Astrocyte (in vitro differentiated cells and primary cell): ENCODE data around the gene PLPP1. TPM values are rescaled to one million over a fixed set of nuclear protein-coding genes. Genes with fewer than 3 reads are reported as not detected.

ENCODE experiments used
- DNase-seq: peaks from one replicate; pipeline ENCODE4 v3.0.0-alpha.2; 2010; ENCODE audit warnings: low read depth
- FAIRE-seq: peaks from 2 replicates; lab custom pipeline; 2011; peaks lifted over from hg19 to GRCh38; lab: Jason Lieb, UNC
- H2AFZ ChIP-seq: 2 replicates; pipeline ENCODE4 v1.6.0; 2012; ENCODE audit warnings: low read depth, low read length, inconsistent platforms
- H3K27ac ChIP-seq: 2 replicates; pipeline ENCODE4 v1.5.1; 2011; ENCODE audit warnings: low read depth, low read length, inconsistent platforms
- H3K27me3 ChIP-seq: 2 replicates; pipeline ENCODE4 v1.6.0; 2011; ENCODE audit warnings: low read length, inconsistent platforms; ENCODE audit not compliant: insufficient read depth
- H3K36me3 ChIP-seq: 2 replicates; pipeline ENCODE4 v1.5.1; 2011; ENCODE audit warnings: low read length, inconsistent platforms; ENCODE audit not compliant: insufficient read depth
- H3K4me1 ChIP-seq: 2 replicates; pipeline ENCODE4 v1.5.1; 2011; ENCODE audit warnings: low read length, inconsistent platforms; ENCODE audit not compliant: insufficient read depth
- H3K4me2 ChIP-seq: 2 replicates; pipeline ENCODE4 v1.6.0; 2012; ENCODE audit warnings: low read length, inconsistent platforms
- H3K4me3 ChIP-seq: 2 replicates; pipeline ENCODE4 v1.5.1; 2011; ENCODE audit warnings: low read depth, mild to moderate bottlenecking, low read length, inconsistent platforms; ENCODE audit not compliant: insufficient read depth
- H3K79me2 ChIP-seq: 2 replicates; pipeline ENCODE4 v1.6.0; 2012; ENCODE audit warnings: mild to moderate bottlenecking, low read length, inconsistent platforms; ENCODE audit not compliant: insufficient read depth
- H3K9ac ChIP-seq: 2 replicates; pipeline ENCODE4 v1.6.0; 2012; ENCODE audit warnings: mild to moderate bottlenecking, low read length, inconsistent platforms
- H3K9me3 ChIP-seq: 2 replicates; pipeline ENCODE4 v1.5.1; 2012; ENCODE audit warnings: low read depth, mild to moderate bottlenecking, low read length, inconsistent platforms; ENCODE audit not compliant: insufficient read depth
- H4K20me1 ChIP-seq: 2 replicates; pipeline ENCODE4 v1.6.0; 2012; ENCODE audit warnings: low read length, inconsistent platforms; ENCODE audit not compliant: insufficient read depth
- H3K27ac Mint-ChIP-seq: one replicate; pipeline ENCODE4 v1.8.0; 2021; ENCODE audit warnings: mild to moderate bottlenecking, mixed read lengths; ENCODE audit not compliant: unreplicated experiment
- H3K27me3 Mint-ChIP-seq: one replicate; pipeline ENCODE4 v1.8.0; 2021; ENCODE audit warnings: low read depth, mixed read lengths; ENCODE audit not compliant: unreplicated experiment
- H3K36me3 Mint-ChIP-seq: one replicate; pipeline ENCODE4 v1.8.0; 2021; ENCODE audit warnings: low read depth, mixed read lengths; ENCODE audit not compliant: unreplicated experiment
- H3K4me1 Mint-ChIP-seq: one replicate; pipeline ENCODE4 v1.8.0; 2021; ENCODE audit warnings: low read depth, mixed read lengths; ENCODE audit not compliant: unreplicated experiment
- H3K4me3 Mint-ChIP-seq: one replicate; pipeline ENCODE4 v1.8.0; 2021; ENCODE audit warnings: mild to moderate bottlenecking, moderate library complexity, mixed read lengths; ENCODE audit not compliant: unreplicated experiment
- H3K9me3 Mint-ChIP-seq: one replicate; pipeline ENCODE4 v1.8.0; 2021; ENCODE audit warnings: mild to moderate bottlenecking, mixed read lengths; ENCODE audit not compliant: unreplicated experiment
- CTCF ChIP-seq: IDR thresholded peaks from 2 replicates; pipeline ENCODE4 v1.5.1; 2011; ENCODE audit warnings: low read depth, mild to moderate bottlenecking, inconsistent platforms, low read length, moderate library complexity; ENCODE audit not compliant: insufficient read depth
- EZH2 ChIP-seq: IDR thresholded peaks from 2 replicates; pipeline ENCODE4 v1.6.1; 2012; ENCODE audit warnings: mild to moderate bottlenecking, low read length, inconsistent platforms; ENCODE audit not compliant: insufficient read depth
- total RNA-seq: library from RNA; stranded (reverse); gene quantifications from 2 replicates; pipeline ENCODE4 v1.2.1, GENCODE V29; 2021

PLPP1 gene
- total RNA-seq, 1 donor from 2014 or later = 56.3 TPM

DNA sequence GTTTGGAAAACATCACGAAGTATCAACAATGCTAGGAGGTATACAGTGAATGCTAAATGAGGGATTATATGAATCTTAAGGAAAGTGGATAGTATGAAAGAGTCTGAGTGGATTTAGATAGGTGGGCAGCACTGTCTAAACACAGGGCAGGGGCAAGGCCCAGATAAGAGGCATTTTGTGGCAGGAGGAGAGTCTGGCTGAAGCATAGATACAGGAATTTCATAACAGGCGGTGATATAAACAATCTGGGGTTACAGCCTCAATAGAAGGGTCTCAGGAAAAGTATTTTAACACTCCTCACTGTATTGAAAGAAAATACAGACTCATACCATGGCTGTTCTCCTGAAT, 96.9 kb downstream of the PLPP1 start:
- no peaks in the 10 kb centered on the region for H3K36me3 ChIP-seq
- H3K4me1 ChIP-seq = peaks cover 35% of the 10 kb centered on the region
- peaks cover 46% of the 10 kb centered on the region for H3K4me1 Mint-ChIP-seq
- H3K27ac Mint-ChIP-seq = peak overlapping the region; percentile 98
- DNase-seq (no peak), FAIRE-seq (no peak)
- H3K9ac ChIP-seq = peak overlapping the region; percentile 50
- TF ChIP-seq CTCF (no peak), EZH2 (no peak)
- no peaks in the 10 kb centered on the region for H3K9me3 ChIP-seq
- peak overlapping the region; percentile 78 for H3K4me2 ChIP-seq
- no peak overlapping the region for H3K4me3 ChIP-seq
- peaks cover 32% of the 10 kb centered on the region for H3K36me3 Mint-ChIP-seq
- no peaks in the 10 kb centered on the region for H3K79me2 ChIP-seq
- no peaks in the 10 kb centered on the region for H3K27me3 ChIP-seq
- no peaks in the 10 kb centered on the region for H3K27me3 Mint-ChIP-seq
- peaks cover 3% of the 10 kb centered on the region for H4K20me1 ChIP-seq
- peak overlapping the region; percentile 71 for H3K27ac ChIP-seq
- H2AFZ ChIP-seq = no peak overlapping the region
- H3K4me3 Mint-ChIP-seq = peak overlapping the region; percentile 5
- H3K9me3 Mint-ChIP-seq = peaks cover 3% of the 10 kb centered on the region

GRCh38 chr5:55437452-55437851, 97.3 kb downstream of the PLPP1 start:
- Mint-ChIP-seq H3K4me1 (peaks cover 46% of the 10 kb centered on the region), H3K27ac (peak overlapping the region; percentile 98), H3K27me3 (no peaks in the 10 kb centered on the region), H3K36me3 (peaks cover 35% of the 10 kb centered on the region), H3K9me3 (peaks cover 3% of the 10 kb centered on the region), H3K4me3 (no peak overlapping the region)
- no peaks in the 10 kb centered on the region for H3K9me3 ChIP-seq
- peaks cover 3% of the 10 kb centered on the region for H4K20me1 ChIP-seq
- peak overlapping the region; percentile 71 for H3K27ac ChIP-seq
- H3K4me2 ChIP-seq = peak overlapping the region; percentile 78
- no peaks in the 10 kb centered on the region for H3K79me2 ChIP-seq
- DNase-seq = no peak
- FAIRE-seq = no peak
- TF ChIP-seq EZH2 = no peak
- no peak for TF ChIP-seq CTCF
- peaks cover 35% of the 10 kb centered on the region for H3K4me1 ChIP-seq
- H3K9ac ChIP-seq = peak overlapping the region; percentile 50
- no peak overlapping the region for H2AFZ ChIP-seq
- no peaks in the 10 kb centered on the region for H3K27me3 ChIP-seq
- H3K36me3 ChIP-seq = no peaks in the 10 kb centered on the region
- H3K4me3 ChIP-seq = no peak overlapping the region

DNA sequence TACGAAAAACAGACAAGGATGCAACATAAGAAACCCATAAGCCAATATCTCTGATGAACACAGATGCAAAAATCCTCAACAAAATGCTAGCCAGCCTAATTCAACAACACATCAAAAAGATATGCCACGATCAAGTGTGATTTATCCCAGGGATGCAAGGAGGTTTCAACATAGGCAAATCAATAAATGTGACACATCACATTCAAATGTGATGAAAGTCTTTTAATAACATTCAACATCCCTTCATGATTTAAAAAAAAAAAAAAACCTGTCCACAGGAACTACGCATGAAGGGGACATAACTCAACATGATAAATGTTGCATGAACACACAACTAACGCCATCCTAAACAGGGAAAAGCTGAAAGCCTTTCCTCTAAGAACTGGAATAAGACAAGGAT, 102.2 kb downstream of the PLPP1 start:
- Histone ChIP-seq H3K9ac (no peak overlapping the region), H3K27ac (no peak overlapping the region), H3K27me3 (no peaks in the 10 kb centered on the region), H2AFZ (no peak overlapping the region), H3K79me2 (peaks cover 5% of the 10 kb centered on the region), H4K20me1 (peaks cover 13% of the 10 kb centered on the region), H3K4me2 (no peak overlapping the region), H3K4me1 (peaks cover 8% of the 10 kb centered on the region), H3K36me3 (peaks cover 5% of the 10 kb centered on the region), H3K9me3 (peaks cover 5% of the 10 kb centered on the region), H3K4me3 (no peak overlapping the region)
- FAIRE-seq (no peak), DNase-seq (no peak)
- peaks cover 42% of the 10 kb centered on the region for H3K36me3 Mint-ChIP-seq
- H3K27ac Mint-ChIP-seq = no peak overlapping the region
- peaks cover 15% of the 10 kb centered on the region for H3K4me1 Mint-ChIP-seq
- H3K9me3 Mint-ChIP-seq = peaks cover 3% of the 10 kb centered on the region
- H3K27me3 Mint-ChIP-seq = no peaks in the 10 kb centered on the region
- TF ChIP-seq CTCF (no peak), EZH2 (no peak)
- H3K4me3 Mint-ChIP-seq = no peak overlapping the region
